ENCODE data around the gene UBL4A. TPM values are rescaled to one million over a fixed set of nuclear protein-coding genes. Genes with fewer than 3 reads are reported as not detected.

UBL4A gene
- polyA plus RNA-seq, 10 donors, result 18.4 to 29.0 (median 23.5) TPM

GRCh38 chrX:154441984-154442707 lies 44.3 kb downstream of the UBL4A start:
- no peak for DNase-seq

- no peak for DNase-seq
Observed at GRCh38 chrX:154441564-154441963, 44.9 kb downstream of the UBL4A start.

DNA sequence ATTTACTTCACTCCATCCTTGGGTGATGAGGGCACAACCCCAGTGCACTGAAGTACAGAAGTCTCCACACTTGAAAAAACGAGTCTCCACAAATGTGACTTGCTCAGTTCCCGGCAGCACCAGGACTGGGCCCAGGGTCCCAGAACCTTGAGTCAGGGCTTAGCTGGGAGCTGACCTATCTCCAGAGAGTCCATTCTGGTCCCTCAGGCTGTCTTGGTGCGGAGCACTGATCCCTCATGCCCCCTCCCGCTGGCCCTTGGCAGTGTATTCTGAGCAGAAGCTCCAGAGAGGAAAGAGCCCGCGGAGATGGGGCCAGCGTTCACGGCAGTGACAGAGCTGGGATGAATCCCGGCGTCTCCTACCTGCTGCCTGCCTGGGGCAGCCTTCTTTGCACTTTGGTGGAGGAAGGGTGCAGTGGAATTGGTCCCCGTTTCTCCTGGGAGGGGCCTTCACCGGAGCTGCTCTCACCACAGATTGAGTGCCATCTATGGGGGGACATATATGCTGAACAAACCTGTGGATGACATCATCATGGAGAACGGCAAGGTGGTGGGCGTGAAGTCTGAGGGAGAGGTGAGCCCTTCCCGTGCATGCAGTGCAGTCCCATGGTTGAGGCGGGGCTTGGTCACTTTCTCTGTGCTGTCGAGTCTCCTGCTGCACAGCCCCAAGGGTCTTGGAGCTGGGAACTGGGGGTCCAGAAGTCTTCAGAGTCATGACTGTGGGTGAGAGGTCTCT lies 45.6 kb downstream of the UBL4A start:
- no peak for DNase-seq

- no peak for DNase-seq
Observed at GRCh38 chrX:154439841-154440240, 46.6 kb downstream of the UBL4A start.

GRCh38 chrX:154437971-154438893 lies 48.2 kb downstream of the UBL4A start:
- no peak for DNase-seq

DNA sequence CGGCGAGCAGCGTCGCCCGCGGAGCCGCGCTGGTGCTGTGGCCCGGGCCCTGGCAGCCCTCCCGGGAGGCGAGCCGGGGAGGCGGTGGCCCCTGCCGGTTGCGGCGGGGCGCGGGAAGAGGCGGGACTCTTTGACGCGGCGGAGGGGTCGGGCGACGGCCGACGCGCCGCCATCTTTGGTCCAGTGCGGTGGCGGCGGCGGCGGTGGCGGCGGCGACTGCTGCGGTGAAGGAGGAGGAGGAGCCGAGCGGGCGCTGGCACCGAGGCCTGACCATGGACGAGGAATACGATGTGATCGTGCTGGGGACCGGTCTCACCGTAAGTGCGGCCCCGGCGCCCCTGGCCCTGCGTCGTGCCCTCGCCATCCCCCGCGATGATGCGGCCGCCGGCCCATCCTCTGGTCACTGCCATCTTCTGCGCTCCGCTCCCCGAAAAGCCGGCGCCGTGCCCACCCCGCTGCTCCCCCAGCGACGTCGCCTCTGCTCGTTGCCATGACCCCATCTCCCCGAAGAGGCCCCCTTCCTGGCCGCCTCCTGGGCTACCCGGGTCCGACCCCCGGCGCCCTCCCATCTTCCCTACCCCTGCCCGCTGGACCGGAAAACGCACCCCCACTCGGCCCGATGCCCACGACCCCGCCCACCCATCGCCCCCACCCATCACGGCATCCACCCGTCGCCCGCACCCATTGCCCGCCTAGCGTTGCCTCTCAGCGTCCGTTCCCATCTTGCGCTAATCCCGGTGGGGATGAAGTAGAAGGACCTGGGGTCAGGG lies 49.2 kb downstream of the UBL4A start, which contains the start of gene GDI1:
Gene GDI1 (plus strand): TSS at position 172 of the 770 bp plus-strand sequence. CDS start 101 bp downstream, at position 273.
- DNase-seq, result peak; percentile 41 to 84 (median 49)

- DNase-seq, result peak in 1 of 3 donors; percentile 68
Observed at GRCh38 chrX:154436374-154436982, 49.9 kb downstream of the UBL4A start.

GRCh38 chrX:154435171-154435733 lies 51.2 kb downstream of the UBL4A start:
- DNase-seq, result no peak

- no peak for DNase-seq
Observed at GRCh38 chrX:154434394-154435168, 51.8 kb downstream of the UBL4A start.

Other genes with a start within 250 kb of the UBL4A start
- not detected for gene OPN1MW3, start 229.0 kb downstream of the UBL4A start, polyA plus RNA-seq (ENCODE audit: insufficient read length in 10 of 10)
- gene TEX28, start 191.5 kb downstream of the UBL4A start, polyA plus RNA-seq (ENCODE audit: insufficient read length in 10 of 10), result not detected
- under 1 TPM in 8 of 10 donors, not detected in 2; 0.08 to 0.72 (median 0.27) TPM for gene TKTL1, start 190.8 kb downstream of the UBL4A start, polyA plus RNA-seq (ENCODE audit: insufficient read length in 10 of 10)
- gene FLNA, start 112.0 kb downstream of the UBL4A start, polyA plus RNA-seq (ENCODE audit: insufficient read length in 10 of 10), result 100 to 1,000 TPM; 198 to 402 (median 274) TPM
- gene EMD, start 107.3 kb downstream of the UBL4A start, polyA plus RNA-seq (ENCODE audit: insufficient read length in 10 of 10), result 10 to 100 TPM; 39.6 to 54.1 (median 46.9) TPM
- 1,000 to 10,000 TPM; 4,675 to 6,417 (median 5,723) TPM for gene RPL10, start 88.2 kb downstream of the UBL4A start, polyA plus RNA-seq (ENCODE audit: insufficient read length in 10 of 10)
- gene DNASE1L1, start 77.4 kb downstream of the UBL4A start, polyA plus RNA-seq (ENCODE audit: insufficient read length in 10 of 10), result 10 to 100 TPM; 15.0 to 37.2 (median 32.3) TPM
- gene TAFAZZIN, start 75.1 kb downstream of the UBL4A start, polyA plus RNA-seq (ENCODE audit: insufficient read length in 10 of 10), result 10 to 100 TPM; 15.5 to 38.3 (median 25.9) TPM
- gene ATP6AP1, start 57.9 kb downstream of the UBL4A start, polyA plus RNA-seq (ENCODE audit: insufficient read length in 10 of 10), result 10 to 100 TPM; 52.3 to 72.3 (median 59.8) TPM
- gene GDI1, start 49.5 kb downstream of the UBL4A start, polyA plus RNA-seq (ENCODE audit: insufficient read length in 10 of 10), result 100 to 1,000 TPM in 1 of 10 donors, 10 to 100 TPM in 9; 71.8 to 116 (median 84.7) TPM
- gene FAM50A, start 42.5 kb downstream of the UBL4A start, polyA plus RNA-seq (ENCODE audit: insufficient read length in 10 of 10), result 10 to 100 TPM; 48.1 to 69.6 (median 57.6) TPM
- gene PLXNA3, start 28.3 kb downstream of the UBL4A start, polyA plus RNA-seq (ENCODE audit: insufficient read length in 10 of 10), result 10 to 100 TPM; 29.4 to 55.6 (median 33.2) TPM
- gene LAGE3, start 7.3 kb downstream of the UBL4A start, polyA plus RNA-seq (ENCODE audit: insufficient read length in 10 of 10), result 10 to 100 TPM in 7 of 10 donors, 1 to 10 TPM in 3; 8.4 to 16.6 (median 11.3) TPM
- 10 to 100 TPM in 8 of 10 donors, 1 to 10 TPM in 2; 9.1 to 17.4 (median 12.2) TPM for gene SLC10A3, start 4.0 kb upstream of the UBL4A start, polyA plus RNA-seq (ENCODE audit: insufficient read length in 10 of 10)
- gene FAM3A, start 29.6 kb upstream of the UBL4A start, polyA plus RNA-seq (ENCODE audit: insufficient read length in 10 of 10), result 10 to 100 TPM; 21.6 to 33.9 (median 26.2) TPM
- 10 to 100 TPM; 10.0 to 17.7 (median 13.1) TPM for gene G6PD, start 60.2 kb upstream of the UBL4A start, polyA plus RNA-seq (ENCODE audit: insufficient read length in 10 of 10)
- gene IKBKG, start 61.0 kb upstream of the UBL4A start, polyA plus RNA-seq (ENCODE audit: insufficient read length in 10 of 10), result 10 to 100 TPM; 11.0 to 14.2 (median 12.9) TPM
- not detected for gene CTAG1A, start 98.5 kb upstream of the UBL4A start, polyA plus RNA-seq (ENCODE audit: insufficient read length in 10 of 10)
- gene CTAG1B, start 132.7 kb upstream of the UBL4A start, polyA plus RNA-seq (ENCODE audit: insufficient read length in 10 of 10), result not detected
- gene CTAG2, start 167.0 kb upstream of the UBL4A start, polyA plus RNA-seq (ENCODE audit: insufficient read length in 10 of 10), result not detected